ENCODE results near the gene MDM4. TPM values are rescaled to one million over a fixed set of nuclear protein-coding genes. Genes with fewer than 3 reads are reported as not detected.

Gene MDM4
- total and polyA plus RNA-seq, 7 donors: 5.0 to 67.0 (median 33.4) TPM

GRCh38 chr1:204524986-204525385, 8.8 kb downstream of the MDM4 start:
- TF ChIP-seq CTCF (IDR thresholded peaks at IDR 0.05): no peak
- peaks cover 37% of the 10 kb centered on the region for H3K4me1 ChIP-seq
- no peak overlapping the region for H3K4me3 ChIP-seq
- 89 to 93% (median 92%) methylated on average over 3 of the region's 3 CpGs for WGBS, 3 donors
- intact Hi-C loops (cut with DNase I): no loop called here
- DNase-seq (no peak), ATAC-seq (no peak)
- no peaks in the 10 kb centered on the region for H3K27me3 ChIP-seq (ENCODE audit: insufficient read depth in 3 of 3, low read length in 2 of 3)
- peaks cover 4 to 52% of the 10 kb centered on the region in 2 donors for H3K36me3 ChIP-seq (ENCODE audit: insufficient read depth in 1 of 2, low read depth in 1 of 2)
- H3K9me3 ChIP-seq: no peaks in the 10 kb centered on the region
- H3K27ac ChIP-seq: no peak overlapping the region

GRCh38 chr1:204528241-204528640, 12.0 kb downstream of the MDM4 start:
- Histone ChIP-seq H3K36me3 (ENCODE audit: insufficient read depth in 1 of 2, low read depth in 1 of 2) (peaks cover 4 to 85% of the 10 kb centered on the region in 2 donors), H3K9me3 (no peaks in the 10 kb centered on the region), H3K27me3 (ENCODE audit: insufficient read depth in 3 of 3, low read length in 2 of 3) (no peaks in the 10 kb centered on the region), H3K4me3 (no peak overlapping the region), H3K27ac (peak overlapping the region; percentile 65), H3K4me1 (peaks cover 17% of the 10 kb centered on the region)
- ATAC-seq: peak; percentile 89 to 94 (median 92)
- intact Hi-C loops (cut with DNase I): no loop called here
- WGBS, 3 donors: 31 to 48% (median 35%) methylated on average over 5 of the region's 5 CpGs
- TF ChIP-seq CTCF (IDR thresholded peaks at IDR 0.05): no peak
- peak in 1 of 2 donors; percentile 78 for DNase-seq

- Histone ChIP-seq H3K4me3 (no peak overlapping the region), H3K27me3 (ENCODE audit: insufficient read depth in 3 of 3, low read length in 2 of 3) (no peaks in the 10 kb centered on the region), H3K9me3 (no peaks in the 10 kb centered on the region), H3K36me3 (ENCODE audit: insufficient read depth in 1 of 2, low read depth in 1 of 2) (peaks cover 4 to 89% of the 10 kb centered on the region in 2 donors), H3K4me1 (peaks cover 17% of the 10 kb centered on the region), H3K27ac (peak overlapping the region; percentile 65)
- TF ChIP-seq CTCF (IDR thresholded peaks at IDR 0.05): no peak
- no peak for DNase-seq
- 60 to 76% (median 71%) methylated on average over 8 of the region's 8 CpGs for WGBS, 3 donors
- intact Hi-C loops (cut with DNase I): no loop called here
- peak; percentile 9 to 25 (median 12) for ATAC-seq
Observed at GRCh38 chr1:204528677-204529076, 12.5 kb downstream of the MDM4 start.

DNA sequence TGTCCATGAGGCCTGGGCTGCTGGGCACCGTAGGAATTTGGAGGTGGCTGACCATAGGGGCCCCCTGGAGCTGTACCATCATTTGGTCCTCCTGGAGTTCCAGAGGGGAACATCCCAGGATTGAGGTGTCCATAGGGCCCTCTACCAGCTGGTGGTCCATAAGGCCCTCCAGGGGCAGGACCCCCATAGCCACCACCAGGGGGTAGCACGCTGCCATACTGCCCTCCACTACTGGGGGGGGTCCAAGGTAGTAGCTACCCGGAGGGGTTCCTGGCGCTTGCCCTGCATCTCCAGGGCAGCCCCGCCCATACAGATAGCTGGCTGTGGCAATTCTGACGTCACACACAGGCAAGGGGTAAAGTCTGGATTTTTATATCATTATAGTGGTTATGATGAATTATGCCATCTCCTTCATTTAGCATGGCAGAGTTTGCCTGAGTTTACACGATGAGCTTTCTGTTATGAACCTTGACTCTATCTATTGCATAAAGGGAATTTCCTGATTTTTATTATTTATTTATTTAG, 13.2 kb downstream of the MDM4 start:
- intact Hi-C loops (cut with DNase I): no loop called here
- ATAC-seq: no peak
- no peak for DNase-seq
- H3K36me3 ChIP-seq (ENCODE audit: insufficient read depth in 1 of 2, low read depth in 1 of 2): peaks cover 4 to 96% of the 10 kb centered on the region in 2 donors
- no peak overlapping the region for H3K27ac ChIP-seq
- 87 to 90% (median 89%) methylated on average over 7 of the region's 7 CpGs for WGBS, 3 donors
- H3K4me1 ChIP-seq: peaks cover 14% of the 10 kb centered on the region
- TF ChIP-seq CTCF (IDR thresholded peaks at IDR 0.05): no peak
- no peak overlapping the region for H3K4me3 ChIP-seq
- no peaks in the 10 kb centered on the region for H3K9me3 ChIP-seq
- no peaks in the 10 kb centered on the region for H3K27me3 ChIP-seq (ENCODE audit: insufficient read depth in 3 of 3, low read length in 2 of 3)

DNA sequence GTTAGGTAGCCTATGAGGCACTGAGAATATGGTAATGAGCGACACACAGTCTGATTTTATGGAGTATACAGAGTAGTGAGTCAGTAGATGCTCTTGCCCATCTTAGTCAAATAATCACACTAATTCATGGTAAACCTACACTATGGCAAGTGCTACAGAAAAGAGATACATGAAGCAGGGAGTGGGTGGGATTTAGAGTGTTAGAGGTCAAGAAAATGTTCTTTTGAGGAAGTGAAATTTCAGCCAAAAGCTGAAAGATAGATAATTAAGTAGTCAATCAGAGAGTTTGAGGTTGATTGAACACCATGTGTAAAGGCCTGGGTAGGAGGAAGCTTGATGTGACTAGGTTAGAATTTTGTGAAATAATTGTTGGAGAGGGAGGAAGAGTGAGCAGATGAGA, 14.7 kb downstream of the MDM4 start:
- TF ChIP-seq CTCF (IDR thresholded peaks at IDR 0.05): no peak
- ATAC-seq (no peak), DNase-seq (no peak)
- Histone ChIP-seq H3K9me3 (no peaks in the 10 kb centered on the region), H3K4me3 (no peak overlapping the region), H3K27me3 (ENCODE audit: insufficient read depth in 3 of 3, low read length in 2 of 3) (no peaks in the 10 kb centered on the region), H3K36me3 (ENCODE audit: insufficient read depth in 1 of 2, low read depth in 1 of 2) (peaks cover 0 to 98% of the 10 kb centered on the region in 2 donors), H3K27ac (no peak overlapping the region), H3K4me1 (peaks cover 9% of the 10 kb centered on the region)
- intact Hi-C loops (cut with DNase I): loop anchor here in 1 of 2 donors (10.0 kb wide), 2 partner anchors 564 to 696 kb away; no protein-coding TSS in a partner anchor
- 97 to 100% (median 97%) methylated on average over 1 of the region's 1 CpG for WGBS, 3 donors
